ENCODE measurements around the gene TFIP11. TPM values are rescaled to one million over a fixed set of nuclear protein-coding genes. Genes with fewer than 3 reads are reported as not detected.

Gene TFIP11
- total RNA-seq (2022; extraction: Qiagen RNA extraction), result 19.9 to 23.9 TPM (median 23.2 TPM) in 5 replicates

DNA sequence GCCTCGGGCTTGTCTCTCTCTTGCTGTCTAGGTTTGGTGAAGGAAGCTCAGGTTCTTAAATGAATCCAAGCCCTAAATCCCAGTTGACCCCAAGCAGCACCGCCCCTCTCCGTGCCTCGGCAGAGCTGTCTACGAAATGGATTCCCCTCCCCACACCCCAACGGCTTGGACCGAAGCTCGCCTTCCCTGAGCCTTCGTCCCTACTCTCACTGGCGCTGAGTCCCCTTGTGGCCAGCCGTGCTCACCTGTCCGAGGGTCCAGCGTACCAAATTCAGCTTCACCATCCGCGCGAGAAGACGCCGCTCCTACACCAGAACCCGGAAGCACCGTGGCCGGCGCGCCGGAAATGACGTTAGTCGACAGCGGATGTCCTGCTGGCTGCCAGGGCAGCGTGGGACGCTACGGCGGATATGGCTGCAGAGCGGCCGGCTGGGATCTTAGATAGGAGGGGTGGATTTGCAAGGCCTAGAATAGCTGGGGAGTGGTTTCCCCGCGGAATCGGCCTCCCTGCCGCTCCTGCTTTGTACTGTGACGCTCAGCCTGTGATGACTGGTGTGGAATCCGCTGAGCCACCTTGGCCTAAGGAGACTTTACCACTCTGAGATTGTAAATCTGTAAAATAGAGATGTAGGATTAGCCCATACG is at the start of gene TFIP11:
TSS of gene TFIP11 (minus strand) at position 325 of the 645 bp plus-strand sequence. CDS start 2,201 bp downstream, outside the sequence.

DNA sequence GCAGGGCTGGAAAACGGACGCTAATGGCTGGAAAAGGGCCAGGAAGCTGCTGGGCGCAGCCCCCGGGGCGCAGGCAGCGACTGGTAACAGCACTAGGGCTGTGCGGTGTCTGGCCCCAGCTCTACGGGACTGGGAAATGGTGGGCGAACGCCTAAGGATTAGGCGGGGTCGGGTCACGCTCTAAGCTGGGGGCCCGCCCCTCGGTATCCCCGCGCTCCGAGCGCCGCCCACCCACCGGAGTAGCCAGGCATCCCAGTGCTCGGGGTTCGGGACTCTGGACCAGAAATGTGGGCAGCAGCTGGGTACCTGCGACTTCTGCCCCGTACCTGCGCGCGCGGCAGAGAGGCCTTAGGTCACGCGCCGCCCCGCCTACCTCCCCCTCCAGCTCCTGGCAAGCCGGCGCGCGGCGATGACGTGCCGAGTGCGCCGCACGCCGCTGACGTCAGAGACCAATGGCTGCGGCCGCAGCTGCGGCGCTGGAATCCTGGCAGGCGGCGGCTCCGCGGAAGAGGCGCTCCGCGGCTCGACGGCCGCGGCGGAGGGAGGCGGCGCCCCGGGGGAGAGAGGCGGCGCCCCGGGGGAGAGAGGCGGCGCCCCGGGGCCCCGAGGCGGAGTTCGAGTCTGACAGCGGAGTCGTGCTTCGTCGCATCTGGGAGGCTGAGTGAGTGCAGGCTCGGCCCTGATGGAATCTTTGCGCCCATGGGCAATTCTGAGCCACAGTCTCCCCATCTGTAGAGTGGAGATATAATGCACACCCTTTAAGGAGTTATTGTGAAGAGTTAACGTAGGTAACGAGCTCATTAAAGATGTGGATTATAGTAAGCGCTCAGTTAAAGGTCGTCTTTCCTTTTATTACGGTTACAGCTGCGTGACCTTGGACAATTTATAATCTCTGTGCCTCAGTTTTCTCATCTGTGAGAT is 28.6 kb downstream of the TFIP11 start, which contains the start of the genes HPS4 and SRRD:
TSS of gene HPS4 (minus strand) at position 345 of the 921 bp plus-strand sequence. CDS start 2,021 bp downstream, outside the sequence.
TSS of gene SRRD (plus strand) at position 439 of the 921 bp plus-strand sequence. CDS start at position 453, 14 bp downstream.

Other genes starting within 250 kb of the TFIP11 start
- 1.0 to 1.6 TPM (median 1.2 TPM) in 5 replicates for gene ASPHD2, start 83.2 kb downstream of the TFIP11 start, total RNA-seq (2022; extraction: Qiagen RNA extraction)
- 13.8 to 18.0 TPM (median 15.4 TPM) in 5 replicates for gene HPS4, start 28.7 kb downstream of the TFIP11 start, total RNA-seq (2022; extraction: Qiagen RNA extraction)
- 16.4 to 25.6 TPM (median 21.4 TPM) in 5 replicates for gene SRRD, start 28.6 kb downstream of the TFIP11 start, total RNA-seq (2022; extraction: Qiagen RNA extraction)
- gene TPST2, start 77.7 kb upstream of the TFIP11 start, total RNA-seq (2022; extraction: Qiagen RNA extraction), result 7.0 to 10.9 TPM (median 8.2 TPM) in 5 replicates
- not detected in 5 replicates for gene CRYBB1, start 105.6 kb upstream of the TFIP11 start, total RNA-seq (2022; extraction: Qiagen RNA extraction)
- not detected in 5 replicates for gene CRYBA4, start 109.5 kb upstream of the TFIP11 start, total RNA-seq (2022; extraction: Qiagen RNA extraction)
- gene MIAT, start 145.1 kb upstream of the TFIP11 start, total RNA-seq (2022; extraction: Qiagen RNA extraction), result 0.15 to 0.25 TPM (median 0.23 TPM) in 5 replicates

Data from A549 treated with Hydrocortisone at 1 μM for 4 hours (cell line).